Gastroesophageal sphincter (tissue), 4 donors: ENCODE data around the gene MOB3B. TPM values are rescaled to one million over a fixed set of nuclear protein-coding genes. Genes with fewer than 3 reads are reported as not detected.

Experiments used
- ATAC-seq: fragments of 150-250 bp; one replicate; pipeline ENCODE4 v1.9.1; 2016; ENCODE audit warnings: mild to moderate bottlenecking, moderate library complexity
- H3K27ac ChIP-seq, 4 donors: fragments of 200-600 bp; sonication (generic) in 3 of 4; 1 replicate in 3 of 4; 2 replicates in 1 of 4; pipeline ENCODE4 v1.5.1; 2016 to 2019
- H3K27me3 ChIP-seq: fragments of 200-600 bp; sonication (generic); one replicate; pipeline ENCODE4 v1.5.1; 2019
- H3K36me3 ChIP-seq, 2 donors: fragments of 200-600 bp; sonication (generic); one replicate each; pipeline ENCODE4 v1.5.1; 2019; ENCODE audit warnings: control low read depth in 1 of 2
- H3K4me1 ChIP-seq, 3 donors: fragments of 200-600 bp; sonication (generic); 1 replicate in 2 of 3; 2 replicates in 1 of 3; pipeline ENCODE4 v1.5.1; 2016 to 2019; ENCODE audit warnings: control low read depth in 2 of 3
- H3K4me3 ChIP-seq, 2 donors: fragments of 200-600 bp; sonication (generic); one replicate each; pipeline ENCODE4 v1.5.1; 2019; ENCODE audit warnings: mild to moderate bottlenecking in 1 of 2, moderate library complexity in 1 of 2
- H3K9me3 ChIP-seq, 3 donors: fragments of 200-600 bp; sonication (generic); one replicate each; pipeline ENCODE4 v1.5.1; 2017 to 2019; ENCODE audit warnings: control low read depth in 2 of 3
- CTCF ChIP-seq, 4 experiments: fragments of 200-600 bp in 2 of 4; fragments of 450-650 bp in 2 of 4; sonication (generic) in 1 of 4; IDR thresholded peaks; one replicate each; pipeline ENCODE4 v1.5.1; 2017 to 2019; ENCODE audit warnings: antibody characterized with exemption in 4 of 4, mild to moderate bottlenecking in 2 of 4, moderate library complexity in 2 of 4
- EP300 ChIP-seq: sonication (generic); formaldehyde crosslinking; IDR thresholded peaks from one replicate; pipeline ENCODE4 v1.6.1; 2017; ENCODE audit warnings: antibody characterized with exemption, mild to moderate bottlenecking
- POLR2A ChIP-seq, 2 donors: fragments of 450-650 bp; IDR thresholded peaks; one replicate each; pipeline ENCODE4 v1.6.1; 2017; ENCODE audit warnings: antibody characterized with exemption in 2 of 2, mild to moderate bottlenecking in 2 of 2, moderate library complexity in 1 of 2
- POLR2AphosphoS5 ChIP-seq: sonication (generic); formaldehyde crosslinking; IDR thresholded peaks from one replicate; pipeline ENCODE4 v1.6.1; 2017; ENCODE audit warnings: antibody characterized with exemption
- WGBS, 2 donors: methylation state at CpG; one replicate each; pipeline ENCODE4 v1.1.5; 2018; ENCODE audit warnings: low coverage in 1 of 2; 5-methylcytosine and 5-hydroxymethylcytosine counted together
- total RNA-seq, 4 donors: library from RNA; depleted of rRNA; stranded (reverse); fragments of >200 nt; gene quantifications; one replicate each; pipeline ENCODE4 v1.1.0, GENCODE V29; 2016

MOB3B gene
- total RNA-seq, 4 donors from 2014 or later: 10.2 to 12.4 (median 11.6) TPM

- Histone ChIP-seq H3K4me3 (no peak overlapping the region), H3K27me3 (no peaks in the 10 kb centered on the region), H3K36me3 (no peaks in the 10 kb centered on the region), H3K4me1 (peaks cover 0 to 4% (median 0%) of the 10 kb centered on the region in 3 donors), H3K9me3 (no peaks in the 10 kb centered on the region), H3K27ac (no peak overlapping the region)
- 47 to 88% methylated on average over 1 to 2 of the region's 2 CpGs for WGBS, 2 donors
- no peak for ATAC-seq
- TF ChIP-seq CTCF (IDR thresholded peaks at IDR 0.05) (no peak), EP300 (no peak), POLR2A (IDR thresholded peaks at IDR 0.05) (no peak), POLR2AphosphoS5 (no peak)
Measured at GRCh38 chr9:27402626-27403025, 127.0 kb downstream of the MOB3B start.

- no peaks in the 10 kb centered on the region for H3K9me3 ChIP-seq
- H3K27me3 ChIP-seq: no peaks in the 10 kb centered on the region
- no peak overlapping the region for H3K27ac ChIP-seq
- no peak for ATAC-seq
- H3K36me3 ChIP-seq: no peaks in the 10 kb centered on the region
- no peak overlapping the region for H3K4me3 ChIP-seq
- TF ChIP-seq EP300 (no peak), POLR2A (IDR thresholded peaks at IDR 0.05) (no peak), CTCF (IDR thresholded peaks at IDR 0.05) (no peak), POLR2AphosphoS5 (no peak)
- WGBS, 2 donors: 84 to 91% methylated on average over 3 of the region's 3 CpGs
- H3K4me1 ChIP-seq: peaks cover 0 to 4% (median 0%) of the 10 kb centered on the region in 3 donors
Measured at GRCh38 chr9:27400334-27400880, 129.2 kb downstream of the MOB3B start.

GRCh38 chr9:27398982-27399653, 130.5 kb downstream of the MOB3B start:
- Histone ChIP-seq H3K36me3 (no peaks in the 10 kb centered on the region), H3K4me3 (no peak overlapping the region), H3K27me3 (no peaks in the 10 kb centered on the region), H3K9me3 (no peaks in the 10 kb centered on the region), H3K27ac (no peak overlapping the region), H3K4me1 (peaks cover 0 to 17% (median 3%) of the 10 kb centered on the region in 3 donors)
- no peak for ATAC-seq
- TF ChIP-seq EP300 (no peak), POLR2AphosphoS5 (no peak), CTCF (IDR thresholded peaks at IDR 0.05) (no peak), POLR2A (IDR thresholded peaks at IDR 0.05) (no peak)
- 50 to 93% methylated on average over 1 to 3 of the region's 3 CpGs for WGBS, 2 donors

- TF ChIP-seq POLR2A (IDR thresholded peaks at IDR 0.05) (no peak), POLR2AphosphoS5 (no peak), CTCF (IDR thresholded peaks at IDR 0.05) (no peak), EP300 (no peak)
- Histone ChIP-seq H3K27me3 (no peaks in the 10 kb centered on the region), H3K9me3 (no peaks in the 10 kb centered on the region), H3K4me3 (no peak overlapping the region), H3K4me1 (peaks cover 0 to 25% (median 10%) of the 10 kb centered on the region in 3 donors), H3K36me3 (no peaks in the 10 kb centered on the region), H3K27ac (no peak overlapping the region)
- ATAC-seq: no peak
- 85 to 100% methylated on average over 2 of the region's 2 CpGs for WGBS, 2 donors
Measured at GRCh38 chr9:27396495-27396894, 133.1 kb downstream of the MOB3B start.

GRCh38 chr9:27395484-27395921, 134.1 kb downstream of the MOB3B start:
- ATAC-seq: no peak

More at GRCh38 chr9:27395484-27395921, 134.1 kb downstream of the MOB3B start:
- WGBS, 2 donors: 65 to 88% methylated on average over 2 to 3 of the region's 4 CpGs
- no peaks in the 10 kb centered on the region for H3K36me3 ChIP-seq
- no peaks in the 10 kb centered on the region for H3K27me3 ChIP-seq
- H3K4me1 ChIP-seq: peaks cover 0 to 25% (median 10%) of the 10 kb centered on the region in 3 donors
- H3K9me3 ChIP-seq: no peaks in the 10 kb centered on the region
- H3K4me3 ChIP-seq: no peak overlapping the region
- TF ChIP-seq POLR2A (IDR thresholded peaks at IDR 0.05): no peak
- TF ChIP-seq POLR2AphosphoS5: no peak
- no peak for TF ChIP-seq EP300
- TF ChIP-seq CTCF (IDR thresholded peaks at IDR 0.05): no peak
- H3K27ac ChIP-seq: no peak overlapping the region
